ENCODE data around the gene SSNA1. TPM values are rescaled to one million over a fixed set of nuclear protein-coding genes. Genes with fewer than 3 reads are reported as not detected.

The SSNA1 gene, protein sequence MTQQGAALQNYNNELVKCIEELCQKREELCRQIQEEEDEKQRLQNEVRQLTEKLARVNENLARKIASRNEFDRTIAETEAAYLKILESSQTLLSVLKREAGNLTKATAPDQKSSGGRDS
- total RNA-seq: 71.9 and 76.8 TPM in 2 replicates

DNA sequence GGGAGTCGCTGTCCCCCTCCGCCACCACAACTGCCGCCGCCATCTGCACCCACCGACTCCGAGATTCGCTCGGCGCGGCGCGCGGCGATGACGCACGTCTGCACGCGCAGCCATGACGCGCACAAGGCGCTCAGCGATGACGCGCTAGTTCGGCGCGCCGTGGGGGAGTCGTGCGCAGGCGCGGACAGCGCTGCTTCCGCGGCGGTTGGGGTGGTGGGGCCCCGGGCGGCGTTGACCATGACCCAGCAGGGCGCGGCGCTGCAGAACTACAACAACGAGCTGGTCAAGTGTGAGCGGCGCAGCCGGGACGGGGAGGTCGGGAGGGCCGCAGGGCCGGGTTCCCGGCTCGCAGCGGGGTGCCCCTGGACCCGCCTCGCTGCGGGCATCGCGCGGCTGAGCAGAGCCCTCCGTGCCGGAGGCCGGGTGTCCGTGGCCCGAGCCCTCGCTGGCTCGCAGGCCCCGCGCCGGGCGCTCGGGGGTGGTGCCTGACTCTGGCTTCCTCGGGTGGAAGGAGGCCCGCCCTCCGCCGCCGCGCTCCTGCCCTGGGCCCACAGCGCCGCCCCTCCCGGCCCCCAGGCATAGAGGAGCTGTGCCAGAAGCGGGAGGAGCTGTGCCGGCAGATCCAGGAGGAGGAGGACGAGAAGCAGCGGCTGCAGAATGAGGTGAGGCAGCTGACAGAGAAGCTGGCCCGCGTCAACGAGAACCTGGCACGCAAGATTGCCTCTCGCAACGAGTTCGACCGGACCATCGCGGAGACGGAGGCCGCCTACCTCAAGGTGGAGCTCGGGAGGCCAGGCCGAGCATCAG lies at the start of gene SSNA1, which contains the start of gene ANAPC2:
TSS of gene SSNA1 (plus strand) at position 187 of the 807 bp plus-strand sequence. CDS start at position 238, 51 bp downstream.
TSS of gene ANAPC2 (minus strand) at position 71 of the 807 bp plus-strand sequence. CDS start at position 43, 28 bp downstream.
- peak; percentile 79 for ATAC-seq (ENCODE audit: low read depth)
- POLR2A ChIA-PET: interaction anchor here (0.7 to 4.4 kb wide), 24 partner anchors 8 to 462 kb away, joined by 3 to 49 read pairs (median 8); partner anchors contain the start of genes CYSRT1, MAN1B1, NDOR1 and RNF208
- CTCF ChIA-PET: interaction anchor here (0.9 to 2.0 kb wide), 10 partner anchors 13 to 142 kb away, joined by 3 to 13 read pairs (median 5); partner anchors contain the start of genes MAN1B1, RNF224 and TPRN
- intact Hi-C loops (cut with micrococcal nuclease): loop anchor here (1.0 kb wide), 7 partner anchors 12 to 70 kb away; partner anchors contain the start of genes NDOR1, RNF224, TMEM203 and TPRN
- DNase-seq: peak; percentile 99
- TF ChIP-seq CTCF (IDR thresholded peaks at IDR 0.05): no peak
- Mint-ChIP-seq H3K9me3 (no peaks in the 10 kb centered on the region), H3K4me3 (peak within 1 kb of the TSS; percentile 92), H3K4me1 (peaks cover 36% of the 10 kb centered on the region), H3K36me3 (ENCODE audit: low read depth) (peaks cover 52% of the 10 kb centered on the region), H3K27me3 (no peaks in the 10 kb centered on the region), H3K27ac (peak within 1 kb of the TSS; percentile 91)

DNA sequence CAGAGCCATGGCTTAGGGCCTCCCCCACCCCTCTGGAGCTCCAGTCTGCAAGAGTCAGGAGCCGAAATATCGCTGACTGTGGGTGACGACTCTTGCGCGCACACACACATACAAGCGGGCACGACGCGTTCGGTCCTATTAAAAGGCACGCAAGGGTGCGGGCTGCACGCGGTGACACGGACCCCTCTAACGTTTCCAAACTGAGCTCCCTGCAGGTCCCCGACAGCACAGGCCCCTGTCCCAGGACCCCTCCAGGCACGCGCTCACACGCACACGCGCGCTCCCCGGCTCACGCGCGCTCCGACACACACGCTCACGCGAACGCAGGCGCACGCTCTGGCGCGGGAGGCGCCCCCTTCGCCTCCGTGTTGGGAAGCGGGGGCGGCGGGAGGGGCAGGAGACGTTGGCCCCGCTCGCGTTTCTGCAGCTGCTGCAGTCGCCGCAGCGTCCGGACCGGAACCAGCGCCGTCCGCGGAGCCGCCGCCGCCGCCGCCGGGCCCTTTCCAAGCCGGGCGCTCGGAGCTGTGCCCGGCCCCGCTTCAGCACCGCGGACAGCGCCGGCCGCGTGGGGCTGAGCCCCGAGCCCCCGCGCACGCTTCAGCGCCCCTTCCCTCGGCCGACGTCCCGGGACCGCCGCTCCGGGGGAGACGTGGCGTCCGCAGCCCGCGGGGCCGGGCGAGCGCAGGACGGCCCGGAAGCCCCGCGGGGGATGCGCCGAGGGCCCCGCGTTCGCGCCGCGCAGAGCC lies 49.6 kb upstream of the SSNA1 start, which contains the start of gene GRIN1:
TSS of gene GRIN1 (plus strand) at position 433 of the 746 bp plus-strand sequence. CDS start 333 bp downstream, outside the sequence.
- ChIA-PET POLR2A (interaction anchor here (0.6 to 1.5 kb wide), 5 partner anchors 9 to 102 kb away, joined by 3 to 13 read pairs (median 3); no protein-coding TSS in a partner anchor), CTCF (interaction anchor here (1.0 kb wide), 1 partner anchor 92 kb away, joined by 3 read pairs; no protein-coding TSS in a partner anchor)
- TF ChIP-seq CTCF (IDR thresholded peaks at IDR 0.05): no peak
- intact Hi-C loops (cut with micrococcal nuclease): no loop called here
- Mint-ChIP-seq H3K4me3 (no peak within 1 kb of the TSS), H3K27me3 (peaks cover 56% of the 10 kb centered on the region), H3K27ac (no peak within 1 kb of the TSS), H3K36me3 (ENCODE audit: low read depth) (no peaks in the 10 kb centered on the region), H3K9me3 (no peaks in the 10 kb centered on the region), H3K4me1 (peaks cover 3% of the 10 kb centered on the region)
- ATAC-seq (ENCODE audit: low read depth) (peak; percentile 56), DNase-seq (no peak)

GRCh38 chr9:137139468-137140150 lies 48.9 kb upstream of the SSNA1 start:
- CTCF ChIA-PET: no interaction called here
- Mint-ChIP-seq H3K36me3 (ENCODE audit: low read depth) (no peaks in the 10 kb centered on the region), H3K9me3 (no peaks in the 10 kb centered on the region), H3K4me3 (no peak overlapping the region), H3K4me1 (peaks cover 3% of the 10 kb centered on the region), H3K27ac (no peak overlapping the region), H3K27me3 (peaks cover 59% of the 10 kb centered on the region)
- DNase-seq (no peak), ATAC-seq (ENCODE audit: low read depth) (no peak)
- POLR2A ChIA-PET: interaction anchor here (0.8 to 1.3 kb wide), 2 partner anchors 11 to 334 kb away, joined by 3 to 4 read pairs; no protein-coding TSS in a partner anchor
- no peak for TF ChIP-seq CTCF (IDR thresholded peaks at IDR 0.05)
- intact Hi-C loops (cut with micrococcal nuclease): no loop called here

DNA sequence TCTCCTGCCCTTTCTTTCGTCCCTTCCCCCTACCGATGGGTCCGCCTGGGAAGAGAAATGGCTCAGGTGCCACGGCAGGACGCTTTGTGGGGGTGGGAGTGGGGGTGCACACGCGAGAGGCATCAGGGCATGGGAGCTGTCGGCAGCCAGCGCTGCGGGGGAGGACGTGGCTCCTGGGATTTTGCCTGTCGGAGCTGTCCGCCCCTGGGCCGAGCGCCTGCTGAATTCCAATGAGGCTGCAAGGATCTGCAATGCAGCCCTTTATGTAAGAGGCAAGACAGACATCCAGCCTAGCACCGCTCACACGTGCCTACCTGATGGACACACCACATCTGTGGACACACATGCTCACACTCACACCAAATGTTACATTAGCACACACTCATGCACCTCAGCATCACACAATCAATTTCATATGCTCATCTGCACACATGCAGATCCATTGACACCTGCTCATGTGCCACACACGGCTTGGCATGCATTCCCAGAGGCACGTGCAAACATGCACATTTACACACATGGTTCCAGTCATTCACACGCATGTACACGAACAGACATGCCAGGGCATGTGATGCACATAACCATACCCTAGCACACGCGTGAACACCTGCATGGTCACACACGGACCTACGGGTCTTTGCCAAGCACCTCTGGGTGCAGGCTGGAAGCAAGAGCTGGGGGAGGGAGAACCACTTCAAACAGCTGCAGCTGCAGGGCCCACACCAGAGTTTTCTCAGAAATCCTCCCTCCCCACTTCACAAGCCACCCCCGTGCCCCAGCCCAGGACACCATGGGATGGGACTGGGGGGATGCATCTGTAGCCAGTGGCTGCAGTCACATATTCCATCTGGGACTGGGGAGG lies 48.1 kb upstream of the SSNA1 start:
- no peak for DNase-seq
- Mint-ChIP-seq H3K4me1 (peaks cover 3% of the 10 kb centered on the region), H3K4me3 (no peak overlapping the region), H3K27me3 (peaks cover 56% of the 10 kb centered on the region), H3K36me3 (ENCODE audit: low read depth) (no peaks in the 10 kb centered on the region), H3K9me3 (no peaks in the 10 kb centered on the region), H3K27ac (no peak overlapping the region)
- intact Hi-C loops (cut with micrococcal nuclease): no loop called here
- ChIA-PET CTCF (no interaction called here), POLR2A (interaction anchor here (0.8 to 1.3 kb wide), 3 partner anchors 10 to 335 kb away, joined by 3 to 4 read pairs (median 3); no protein-coding TSS in a partner anchor)
- TF ChIP-seq CTCF (IDR thresholded peaks at IDR 0.05): no peak
- ATAC-seq (ENCODE audit: low read depth): no peak

Data from activated B cell treated with CpG ODN at 0.5 μM for 24 hours (primary cell).